ENCODE data around the gene ZNF407.
"Not testable (repeated sequence)": the region's sequence is repeated elsewhere in the genome, so short reads cannot be mapped to it uniquely, and the experiment has no call there.

ZNF407 gene

GRCh38 chr18:75081486-75081885 is 483.8 kb downstream of the ZNF407 start:
- no peak for DNase-seq (ENCODE audit: low read depth in 1 of 2, low spot score in 1 of 2)
- no peak overlapping the region for H3K4me3 ChIP-seq (replicated peaks; ENCODE audit: insufficient read depth, low read length)
- H3K27ac ChIP-seq (replicated peaks): no peak overlapping the region
- H3K27me3 ChIP-seq (ENCODE audit: insufficient read depth, poor library complexity, severe bottlenecking): no peaks in the 10 kb centered on the region
- TF ChIP-seq CTCF (IDR thresholded peaks at IDR 0.05; ENCODE audit: insufficient read depth, low read length): no peak

GRCh38 chr18:75083131-75083530 is 485.5 kb downstream of the ZNF407 start:
- no peak for DNase-seq (ENCODE audit: low read depth in 1 of 2, low spot score in 1 of 2)
- Histone ChIP-seq H3K4me3 (replicated peaks; ENCODE audit: insufficient read depth, low read length) (no peak overlapping the region), H3K27me3 (ENCODE audit: insufficient read depth, poor library complexity, severe bottlenecking) (no peaks in the 10 kb centered on the region), H3K27ac (replicated peaks) (no peak overlapping the region)
- TF ChIP-seq SPI1 (IDR thresholded peaks at IDR 0.05; ENCODE audit: borderline replicate concordance, low read depth) (no peak), GABPA (IDR thresholded peaks at IDR 0.05; ENCODE audit: low read depth) (no peak), CTCF (IDR thresholded peaks at IDR 0.05; ENCODE audit: insufficient read depth, low read length) (no peak), REST (IDR thresholded peaks at IDR 0.05; ENCODE audit: insufficient replicate concordance, low read depth) (no peak), POLR2AphosphoS5 (IDR thresholded peaks at IDR 0.05; ENCODE audit: low read depth) (no peak)

GRCh38 chr18:75083761-75084160 is 486.1 kb downstream of the ZNF407 start:
- no peak for DNase-seq (ENCODE audit: low read depth in 1 of 2, low spot score in 1 of 2)
- TF ChIP-seq GABPA (IDR thresholded peaks at IDR 0.05; ENCODE audit: low read depth) (no peak), POLR2AphosphoS5 (IDR thresholded peaks at IDR 0.05; ENCODE audit: low read depth) (no peak), SPI1 (IDR thresholded peaks at IDR 0.05; ENCODE audit: borderline replicate concordance, low read depth) (no peak), CTCF (IDR thresholded peaks at IDR 0.05; ENCODE audit: insufficient read depth, low read length) (no peak)
- H3K27ac ChIP-seq (replicated peaks): no peak overlapping the region
- H3K4me3 ChIP-seq (replicated peaks; ENCODE audit: insufficient read depth, low read length): no peak overlapping the region
- no peaks in the 10 kb centered on the region for H3K27me3 ChIP-seq (ENCODE audit: insufficient read depth, poor library complexity, severe bottlenecking)

GRCh38 chr18:75085676-75086075 is 488.0 kb downstream of the ZNF407 start:
- DNase-seq (ENCODE audit: low read depth in 1 of 2, low spot score in 1 of 2); H3K4me3 ChIP-seq (replicated peaks; ENCODE audit: insufficient read depth, low read length); H3K27me3 ChIP-seq (ENCODE audit: insufficient read depth, poor library complexity, severe bottlenecking); H3K27ac ChIP-seq (replicated peaks): not testable (repeated sequence)

GRCh38 chr18:75086494-75087034 is 488.9 kb downstream of the ZNF407 start:
- no peak for DNase-seq (ENCODE audit: low read depth in 1 of 2, low spot score in 1 of 2)
- Histone ChIP-seq H3K4me3 (replicated peaks; ENCODE audit: insufficient read depth, low read length) (no peak overlapping the region), H3K27ac (replicated peaks) (no peak overlapping the region), H3K27me3 (ENCODE audit: insufficient read depth, poor library complexity, severe bottlenecking) (no peaks in the 10 kb centered on the region)
- TF ChIP-seq GABPA (IDR thresholded peaks at IDR 0.05; ENCODE audit: low read depth): no peak
- no peak for TF ChIP-seq REST (IDR thresholded peaks at IDR 0.05; ENCODE audit: insufficient replicate concordance, low read depth)
- TF ChIP-seq CTCF (IDR thresholded peaks at IDR 0.05; ENCODE audit: insufficient read depth, low read length): no peak
- no peak for TF ChIP-seq SPI1 (IDR thresholded peaks at IDR 0.05; ENCODE audit: borderline replicate concordance, low read depth)
- TF ChIP-seq POLR2AphosphoS5 (IDR thresholded peaks at IDR 0.05; ENCODE audit: low read depth): no peak
